ENCODE results near the gene PCDHGB6. TPM values are rescaled to one million over a fixed set of nuclear protein-coding genes. Genes with fewer than 3 reads are reported as not detected.

PCDHGB6 gene
- total RNA-seq, 2 donors from 2014 or later = 6.7 to 8.5 TPM

GRCh38 chr5:141439411-141440141 is 31.8 kb downstream of the PCDHGB6 start:
- no peak for DNase-seq (ENCODE audit: low spot score)
- intact Hi-C loops (cut with DNase I) = no loop called here

GRCh38 chr5:141440341-141440740 is 32.5 kb downstream of the PCDHGB6 start:
- no peak for DNase-seq (ENCODE audit: low spot score)
- intact Hi-C loops (cut with DNase I) = no loop called here

GRCh38 chr5:141441571-141442170 is 33.9 kb downstream of the PCDHGB6 start:
- intact Hi-C loops (cut with DNase I) = no loop called here
- DNase-seq (ENCODE audit: low spot score) = no peak

Other genes with a start within 250 kb of the PCDHGB6 start
- 1 to 10 TPM; 2.6 to 5.5 TPM for gene PCDHB7, start 235.4 kb upstream of the PCDHGB6 start, total RNA-seq
- gene PCDHB8, start 230.2 kb upstream of the PCDHGB6 start, total RNA-seq = 1 to 10 TPM; 2.3 to 3.5 TPM
- gene PCDHB16, start 225.6 kb upstream of the PCDHGB6 start, total RNA-seq = 1 to 10 TPM; 3.0 to 5.0 TPM
- gene PCDHB9, start 220.9 kb upstream of the PCDHGB6 start, total RNA-seq = 1 to 10 TPM; 1.1 to 5.3 TPM
- gene PCDHB10, start 215.7 kb upstream of the PCDHGB6 start, total RNA-seq = 1 to 10 TPM; 2.6 to 3.8 TPM
- 1 to 10 TPM; 3.6 to 4.0 TPM for gene PCDHB11, start 208.4 kb upstream of the PCDHGB6 start, total RNA-seq
- gene PCDHB12, start 199.3 kb upstream of the PCDHGB6 start, total RNA-seq = 1 to 10 TPM; 3.6 to 4.1 TPM
- gene PCDHB13, start 194.1 kb upstream of the PCDHGB6 start, total RNA-seq = 1 to 10 TPM; 3.9 to 6.4 TPM
- gene PCDHB14, start 184.7 kb upstream of the PCDHGB6 start, total RNA-seq = 1 to 10 TPM; 5.0 to 8.7 TPM
- 1 to 10 TPM; 3.8 to 4.4 TPM for gene PCDHB15, start 162.6 kb upstream of the PCDHGB6 start, total RNA-seq
- under 1 TPM; 0.46 to 1.00 TPM for gene SLC25A2, start 104.0 kb upstream of the PCDHGB6 start, total RNA-seq
- gene TAF7, start 87.2 kb upstream of the PCDHGB6 start, total RNA-seq = 10 to 100 TPM; 57.9 to 63.1 TPM
- under 1 TPM; 0.81 to 0.93 TPM for gene PCDHGA1, start 77.5 kb upstream of the PCDHGB6 start, total RNA-seq
- gene PCDHGA2, start 69.3 kb upstream of the PCDHGB6 start, total RNA-seq = 1 to 10 TPM; 3.7 to 7.4 TPM
- gene PCDHGA3, start 64.2 kb upstream of the PCDHGB6 start, total RNA-seq = 1 to 10 TPM; 2.0 to 3.0 TPM
- 1 to 10 TPM; 2.6 to 2.8 TPM for gene PCDHGB1, start 57.9 kb upstream of the PCDHGB6 start, total RNA-seq
- 1 to 10 TPM; 4.7 to 5.5 TPM for gene PCDHGA4, start 53.0 kb upstream of the PCDHGB6 start, total RNA-seq
- 1 to 10 TPM; 4.7 to 5.2 TPM for gene PCDHGB2, start 48.0 kb upstream of the PCDHGB6 start, total RNA-seq
- gene PCDHGA5, start 43.9 kb upstream of the PCDHGB6 start, total RNA-seq = 1 to 10 TPM; 3.9 to 5.2 TPM
- 1 to 10 TPM; 4.9 to 5.0 TPM for gene PCDHGB3, start 37.8 kb upstream of the PCDHGB6 start, total RNA-seq
- gene PCDHGA6, start 34.1 kb upstream of the PCDHGB6 start, total RNA-seq = 1 to 10 TPM; 6.6 to 7.9 TPM
- 1 to 10 TPM; 4.0 to 4.3 TPM for gene PCDHGA7, start 25.3 kb upstream of the PCDHGB6 start, total RNA-seq
- 1 to 10 TPM; 4.8 to 5.7 TPM for gene PCDHGB4, start 20.3 kb upstream of the PCDHGB6 start, total RNA-seq
- 1 to 10 TPM; 2.0 to 2.4 TPM for gene PCDHGA8, start 15.4 kb upstream of the PCDHGB6 start, total RNA-seq
- gene PCDHGB5, start 10.1 kb upstream of the PCDHGB6 start, total RNA-seq = 1 to 10 TPM; 8.1 to 9.5 TPM
- 1 to 10 TPM; 5.6 to 7.2 TPM for gene PCDHGA9, start 5.2 kb upstream of the PCDHGB6 start, total RNA-seq
- 1 to 10 TPM; 5.7 to 6.6 TPM for gene PCDHGA10, start 5.0 kb downstream of the PCDHGB6 start, total RNA-seq
- gene PCDHGB7, start 9.7 kb downstream of the PCDHGB6 start, total RNA-seq = 10 to 100 TPM; 12.2 to 17.1 TPM
- gene PCDHGA11, start 13.0 kb downstream of the PCDHGB6 start, total RNA-seq = 1 to 10 TPM; 4.6 to 4.8 TPM
- 10 to 100 TPM in 1 of 2 donors, 1 to 10 TPM in 1; 5.2 to 11.6 TPM for gene PCDHGA12, start 22.5 kb downstream of the PCDHGB6 start, total RNA-seq
- gene PCDHGC3, start 67.9 kb downstream of the PCDHGB6 start, total RNA-seq = 10 to 100 TPM; 71.1 to 90.6 TPM
- gene PCDHGC4, start 77.0 kb downstream of the PCDHGB6 start, total RNA-seq = 1 to 10 TPM; 2.0 to 2.9 TPM
- gene PCDHGC5, start 81.1 kb downstream of the PCDHGB6 start, total RNA-seq = 1 to 10 TPM; 2.3 to 2.6 TPM
- 10 to 100 TPM; 52.3 to 83.8 TPM for gene DIAPH1, start 211.0 kb downstream of the PCDHGB6 start, total RNA-seq
- gene HDAC3, start 228.8 kb downstream of the PCDHGB6 start, total RNA-seq = 10 to 100 TPM; 30.3 to 34.7 TPM
- gene RELL2, start 229.0 kb downstream of the PCDHGB6 start, total RNA-seq = 1 to 10 TPM; 2.5 to 3.0 TPM
- gene FCHSD1, start 243.4 kb downstream of the PCDHGB6 start, total RNA-seq = 10 to 100 TPM; 11.6 to 13.6 TPM